NCI-H2196 treated with DMSO at 0.1 percent for 48 hours (cell line): Measurements from ENCODE around the gene LRRC19.

Experiments
- DNase-seq: peaks from one replicate; lab custom pipeline; 2025; ENCODE audit not compliant: unreplicated experiment; lab: John Stamatoyannopoulos, UW

Gene LRRC19

GRCh38 chr9:26955921-26956859 is 49.3 kb downstream of the LRRC19 start, which contains the start of gene IFT74:
Gene IFT74 (plus strand): TSS chr9:26956412. CDS start chr9:26961968, 5,556 bp downstream.
- DNase-seq, result peak; percentile 91

- DNase-seq, result peak; percentile 6
These were observed 50.1 kb downstream of the LRRC19 start for GRCh38 chr9:26955222-26955903.

- no peak for DNase-seq
These were observed 51.4 kb downstream of the LRRC19 start for GRCh38 chr9:26954050-26954508.

DNA sequence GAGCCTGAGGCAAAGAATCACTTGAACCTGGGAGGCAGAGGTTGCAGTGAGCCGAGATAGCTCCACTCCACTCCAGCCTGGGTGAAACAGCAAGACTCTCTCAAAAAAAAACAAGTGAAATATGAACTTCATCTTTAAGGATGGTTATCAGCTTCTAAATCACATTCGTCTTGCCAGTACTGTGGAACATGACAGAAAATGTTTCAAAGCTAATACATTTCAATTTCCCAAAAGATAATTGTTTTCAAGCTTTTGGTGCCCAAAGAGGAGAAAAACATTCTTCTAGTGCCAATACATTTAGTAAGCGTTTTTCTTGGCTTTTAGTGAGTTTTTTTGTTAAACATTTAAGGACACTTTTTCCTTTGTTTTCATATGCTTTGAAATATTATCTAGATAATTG is 53.7 kb downstream of the LRRC19 start:
- no peak for DNase-seq

- no peak for DNase-seq
These were observed 55.0 kb downstream of the LRRC19 start for GRCh38 chr9:26950521-26950920.

- no peak for DNase-seq
These were observed 55.8 kb downstream of the LRRC19 start for GRCh38 chr9:26949637-26950069.

- no peak for DNase-seq
These were observed 57.7 kb downstream of the LRRC19 start for GRCh38 chr9:26947736-26948135.

- DNase-seq, result peak; percentile 81
These were observed 58.4 kb downstream of the LRRC19 start, which contains the start of gene PLAA for GRCh38 chr9:26946753-26947727. Gene PLAA (minus strand): TSS chr9:26947242. CDS start chr9:26947045, 197 bp downstream.

DNA sequence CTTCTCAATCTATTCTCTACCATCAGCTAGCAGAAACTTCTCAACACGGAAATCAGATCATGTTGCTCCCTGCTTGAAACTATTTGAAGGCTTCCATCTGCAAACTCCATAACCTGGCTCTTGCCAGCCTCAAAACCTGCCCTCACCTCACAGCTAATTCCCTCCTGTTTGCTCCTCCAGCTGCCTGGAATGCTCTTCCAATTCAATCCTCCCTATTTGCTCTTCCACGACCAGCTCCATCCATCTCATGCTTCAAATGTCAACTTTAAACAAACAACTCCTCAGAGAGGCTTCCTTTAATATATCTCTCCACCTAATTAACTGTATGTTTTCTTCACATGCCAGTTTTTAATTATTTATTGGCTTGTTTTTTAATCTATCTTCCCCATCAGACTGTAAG is 59.9 kb downstream of the LRRC19 start:
- DNase-seq, result no peak
